ENCODE data around the gene SLC7A14.

DNA sequence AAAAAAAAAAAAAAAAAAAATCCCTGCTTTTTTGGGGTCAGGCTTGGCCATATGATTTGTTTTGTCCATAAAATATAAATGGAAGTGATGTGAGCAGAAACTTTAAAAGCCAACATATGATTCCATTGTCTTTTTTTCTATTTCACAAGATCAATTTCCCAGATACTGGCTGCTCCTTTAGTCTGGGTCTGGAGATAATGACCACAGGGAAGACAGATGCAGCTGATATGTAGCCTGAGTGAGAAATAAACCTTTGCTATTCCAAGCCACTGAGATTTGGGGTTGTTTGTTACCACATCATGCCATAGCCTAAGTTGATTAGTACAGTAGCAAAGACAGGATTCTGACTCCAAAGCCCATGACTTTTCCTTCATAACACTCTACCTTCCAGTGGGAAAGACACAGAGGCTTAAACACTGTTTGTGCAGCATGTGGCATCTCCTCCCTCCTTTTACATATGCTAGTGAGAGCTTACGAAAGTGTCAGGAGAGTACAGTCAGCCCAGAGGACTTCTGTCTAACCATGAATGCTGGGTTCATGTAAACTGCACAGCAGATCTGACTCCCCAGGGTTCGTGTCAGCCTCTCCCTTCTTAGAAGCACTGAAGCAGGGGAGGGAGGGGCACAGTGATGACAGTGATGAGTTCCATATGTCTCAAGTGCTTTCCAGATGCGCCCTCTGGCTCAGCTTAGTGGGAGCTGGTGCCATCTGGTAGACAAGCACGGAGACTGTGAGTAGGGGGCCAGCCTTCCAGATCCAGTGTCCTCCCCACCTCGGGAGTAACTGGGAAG is 36.7 kb upstream of the SLC7A14 start:
- TF ChIP-seq, protein P1, sequence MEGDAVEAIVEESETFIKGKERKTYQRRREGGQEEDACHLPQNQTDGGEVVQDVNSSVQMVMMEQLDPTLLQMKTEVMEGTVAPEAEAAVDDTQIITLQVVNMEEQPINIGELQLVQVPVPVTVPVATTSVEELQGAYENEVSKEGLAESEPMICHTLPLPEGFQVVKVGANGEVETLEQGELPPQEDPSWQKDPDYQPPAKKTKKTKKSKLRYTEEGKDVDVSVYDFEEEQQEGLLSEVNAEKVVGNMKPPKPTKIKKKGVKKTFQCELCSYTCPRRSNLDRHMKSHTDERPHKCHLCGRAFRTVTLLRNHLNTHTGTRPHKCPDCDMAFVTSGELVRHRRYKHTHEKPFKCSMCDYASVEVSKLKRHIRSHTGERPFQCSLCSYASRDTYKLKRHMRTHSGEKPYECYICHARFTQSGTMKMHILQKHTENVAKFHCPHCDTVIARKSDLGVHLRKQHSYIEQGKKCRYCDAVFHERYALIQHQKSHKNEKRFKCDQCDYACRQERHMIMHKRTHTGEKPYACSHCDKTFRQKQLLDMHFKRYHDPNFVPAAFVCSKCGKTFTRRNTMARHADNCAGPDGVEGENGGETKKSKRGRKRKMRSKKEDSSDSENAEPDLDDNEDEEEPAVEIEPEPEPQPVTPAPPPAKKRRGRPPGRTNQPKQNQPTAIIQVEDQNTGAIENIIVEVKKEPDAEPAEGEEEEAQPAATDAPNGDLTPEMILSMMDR (conservative IDR thresholded peaks at IDR 0.05; ENCODE audit: low read depth, low read length) = 0 out of 2 replicates have a peak, but pooled peaks have one; percentile 9
- no peak for TF ChIP-seq EZH2 (IDR thresholded peaks at IDR 0.05; ENCODE audit: borderline replicate concordance, low read depth, low read length, poor library complexity, severe bottlenecking)

Data from A673 (cell line).